ENCODE measurements around the gene RPH3AL.

DNA sequence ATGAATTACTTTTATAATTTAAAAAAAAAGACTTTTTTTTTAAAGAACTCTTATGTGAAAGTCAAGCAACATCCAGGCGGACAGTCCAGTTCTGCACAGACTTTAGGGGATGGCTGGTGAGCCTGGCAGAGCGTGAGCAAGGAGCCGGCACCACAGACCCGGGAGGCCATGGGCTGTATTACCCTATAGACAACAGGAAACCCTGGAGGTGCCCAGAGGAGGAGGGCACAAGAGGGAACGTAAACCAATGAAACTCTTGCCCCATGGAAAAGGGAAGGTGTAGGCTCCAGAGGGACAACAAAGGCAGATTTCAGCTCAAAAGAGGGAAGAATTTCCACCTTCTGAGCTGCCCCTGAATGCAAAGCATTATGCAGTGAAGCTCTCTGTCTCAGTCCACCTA, 25.5 kb upstream of the RPH3AL start:
- TF ChIP-seq CREB1 (IDR thresholded peaks at IDR 0.05; ENCODE audit: low read depth) (no peak), TEAD4 (IDR thresholded peaks at IDR 0.05) (no peak), EP300 (IDR thresholded peaks at IDR 0.05; ENCODE audit: borderline replicate concordance) (no peak), YY1 (IDR thresholded peaks at IDR 0.05; ENCODE audit: low read depth) (no peak), TCF12 (IDR thresholded peaks at IDR 0.05; ENCODE audit: low read depth) (no peak)
- TF ChIP-seq, protein P1, sequence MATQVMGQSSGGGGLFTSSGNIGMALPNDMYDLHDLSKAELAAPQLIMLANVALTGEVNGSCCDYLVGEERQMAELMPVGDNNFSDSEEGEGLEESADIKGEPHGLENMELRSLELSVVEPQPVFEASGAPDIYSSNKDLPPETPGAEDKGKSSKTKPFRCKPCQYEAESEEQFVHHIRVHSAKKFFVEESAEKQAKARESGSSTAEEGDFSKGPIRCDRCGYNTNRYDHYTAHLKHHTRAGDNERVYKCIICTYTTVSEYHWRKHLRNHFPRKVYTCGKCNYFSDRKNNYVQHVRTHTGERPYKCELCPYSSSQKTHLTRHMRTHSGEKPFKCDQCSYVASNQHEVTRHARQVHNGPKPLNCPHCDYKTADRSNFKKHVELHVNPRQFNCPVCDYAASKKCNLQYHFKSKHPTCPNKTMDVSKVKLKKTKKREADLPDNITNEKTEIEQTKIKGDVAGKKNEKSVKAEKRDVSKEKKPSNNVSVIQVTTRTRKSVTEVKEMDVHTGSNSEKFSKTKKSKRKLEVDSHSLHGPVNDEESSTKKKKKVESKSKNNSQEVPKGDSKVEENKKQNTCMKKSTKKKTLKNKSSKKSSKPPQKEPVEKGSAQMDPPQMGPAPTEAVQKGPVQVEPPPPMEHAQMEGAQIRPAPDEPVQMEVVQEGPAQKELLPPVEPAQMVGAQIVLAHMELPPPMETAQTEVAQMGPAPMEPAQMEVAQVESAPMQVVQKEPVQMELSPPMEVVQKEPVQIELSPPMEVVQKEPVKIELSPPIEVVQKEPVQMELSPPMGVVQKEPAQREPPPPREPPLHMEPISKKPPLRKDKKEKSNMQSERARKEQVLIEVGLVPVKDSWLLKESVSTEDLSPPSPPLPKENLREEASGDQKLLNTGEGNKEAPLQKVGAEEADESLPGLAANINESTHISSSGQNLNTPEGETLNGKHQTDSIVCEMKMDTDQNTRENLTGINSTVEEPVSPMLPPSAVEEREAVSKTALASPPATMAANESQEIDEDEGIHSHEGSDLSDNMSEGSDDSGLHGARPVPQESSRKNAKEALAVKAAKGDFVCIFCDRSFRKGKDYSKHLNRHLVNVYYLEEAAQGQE (IDR thresholded peaks at IDR 0.05; ENCODE audit: low read depth): no peak
- TF ChIP-seq, protein P2, sequence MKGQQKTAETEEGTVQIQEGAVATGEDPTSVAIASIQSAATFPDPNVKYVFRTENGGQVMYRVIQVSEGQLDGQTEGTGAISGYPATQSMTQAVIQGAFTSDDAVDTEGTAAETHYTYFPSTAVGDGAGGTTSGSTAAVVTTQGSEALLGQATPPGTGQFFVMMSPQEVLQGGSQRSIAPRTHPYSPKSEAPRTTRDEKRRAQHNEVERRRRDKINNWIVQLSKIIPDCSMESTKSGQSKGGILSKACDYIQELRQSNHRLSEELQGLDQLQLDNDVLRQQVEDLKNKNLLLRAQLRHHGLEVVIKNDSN (IDR thresholded peaks at IDR 0.05): no peak
- TF ChIP-seq, protein P3, sequence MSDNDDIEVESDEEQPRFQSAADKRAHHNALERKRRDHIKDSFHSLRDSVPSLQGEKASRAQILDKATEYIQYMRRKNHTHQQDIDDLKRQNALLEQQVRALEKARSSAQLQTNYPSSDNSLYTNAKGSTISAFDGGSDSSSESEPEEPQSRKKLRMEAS (IDR thresholded peaks at IDR 0.05): no peak

Data from Ishikawa (cell line).